HEK293 (cell line): ENCODE measurements around the gene SORL1.

Experiments used
- CTCF ChIA-PET: fragments of 350-600 bp; formaldehyde crosslinking; extraction: SDS; loops from one replicate; lab custom pipeline; 2021; ENCODE audit warnings: antibody characterized with exemption; lab: Yijun Ruan, JAX
- POLR2A ChIA-PET: fragments of 300-600 bp; formaldehyde crosslinking; extraction: SDS; loops from one replicate; lab custom pipeline; 2020; ENCODE audit warnings: antibody characterized with exemption, inconsistent platforms; lab: Yijun Ruan, JAX
- H3K27ac ChIP-seq: fragments of 200-500 bp; sonication (Bioruptor generic); 2 replicates; pipeline ENCODE4 v1.5.1; 2014; ENCODE audit warnings: low read depth, low read length, control low read depth, inconsistent platforms; ENCODE audit errors: extremely low read depth
- H3K36me3 ChIP-seq, 2 experiments: fragments of 200-500 bp in 1 of 2; sonication (Bioruptor generic) in 1 of 2; 1 replicate in 1 of 2; 2 replicates in 1 of 2; pipeline ENCODE4 v1.5.1; 2014 to 2017; ENCODE audit warnings: inconsistent platforms in 2 of 2, low read length in 2 of 2; ENCODE audit not compliant: control insufficient read depth in 2 of 2, insufficient read depth in 1 of 2
- H3K4me1 ChIP-seq: fragments of 200-500 bp; sonication (Bioruptor generic); 2 replicates; pipeline ENCODE4 v1.5.1; 2014; ENCODE audit warnings: mild to moderate bottlenecking, low read length, inconsistent platforms; ENCODE audit not compliant: control insufficient read depth, insufficient read depth
- H3K4me3 ChIP-seq: 2 replicates; pipeline ENCODE4 v1.5.1; 2011; ENCODE audit warnings: low read depth, mild to moderate bottlenecking, control low read depth, low read length, moderate library complexity
- H3K9me3 ChIP-seq: fragments of 200-500 bp; sonication (Bioruptor generic); 2 replicates; pipeline ENCODE4 v1.5.1; 2014; ENCODE audit warnings: low read depth, low read length, inconsistent platforms; ENCODE audit not compliant: control insufficient read depth, insufficient read depth
- HOXD13 ChIP-seq: sonication (generic); formaldehyde crosslinking; IDR thresholded peaks from 2 replicates; pipeline ENCODE4 v1.8.0; 2022; ENCODE audit warnings: missing genetic modification reagents, borderline replicate concordance
- KLF7 ChIP-seq: fragments of 450-650 bp; formaldehyde crosslinking; IDR thresholded peaks from 2 replicates; pipeline ENCODE4 v1.5.1; 2016; ENCODE audit warnings: missing biosample characterization, missing genetic modification characterization, borderline replicate concordance
- ZNF138 ChIP-seq: fragments of 450-650 bp; formaldehyde crosslinking; IDR thresholded peaks from 2 replicates; pipeline ENCODE4 v1.5.1; 2016; ENCODE audit warnings: missing biosample characterization, missing genetic modification characterization, borderline replicate concordance
- ZNF223 ChIP-seq: fragments of 450-650 bp; formaldehyde crosslinking; IDR thresholded peaks from 2 replicates; pipeline ENCODE4 v1.5.1; 2016; ENCODE audit warnings: missing biosample characterization, missing genetic modification characterization
- ZNF266 ChIP-seq: fragments of 450-650 bp; formaldehyde crosslinking; IDR thresholded peaks from 2 replicates; pipeline ENCODE4 v1.5.1; 2016; ENCODE audit warnings: missing biosample characterization, missing genetic modification characterization, low read depth
- ZNF274 ChIP-seq, 2 experiments: fragments of 200-500 bp in 1 of 2; fragments of 450-650 bp in 1 of 2; sonication (Bioruptor generic) in 1 of 2; formaldehyde crosslinking in 1 of 2; IDR thresholded peaks; 2 replicates each; pipeline versions ENCODE4 v1.5.1 to v1.6.1; 2014 to 2016; ENCODE audit warnings: borderline replicate concordance in 1 of 2, inconsistent platforms in 1 of 2, low read length in 1 of 2, missing biosample characterization in 1 of 2, missing genetic modification characterization in 1 of 2
- ZNF292 ChIP-seq: fragments of 450-650 bp; formaldehyde crosslinking; IDR thresholded peaks from 2 replicates; pipeline ENCODE4 v1.5.1; 2016; ENCODE audit warnings: low read depth, missing biosample characterization, missing genetic modification characterization, borderline replicate concordance
- ZNF366 ChIP-seq: fragments of 450-650 bp; formaldehyde crosslinking; conservative IDR thresholded peaks from 2 replicates; pipeline ENCODE4 v1.5.1; 2016; ENCODE audit warnings: missing biosample characterization, missing genetic modification characterization
- ZNF391 ChIP-seq: fragments of 450-650 bp; formaldehyde crosslinking; IDR thresholded peaks from 2 replicates; pipeline ENCODE4 v1.5.1; 2016; ENCODE audit warnings: low read depth, missing biosample characterization, missing genetic modification characterization, borderline replicate concordance
- ZNF530 ChIP-seq: fragments of 450-650 bp; formaldehyde crosslinking; IDR thresholded peaks from 2 replicates; pipeline ENCODE4 v1.5.1; 2016; ENCODE audit warnings: low read depth, missing biosample characterization, missing genetic modification characterization
- ZNF544 ChIP-seq: fragments of 450-650 bp; formaldehyde crosslinking; IDR thresholded peaks from 2 replicates; pipeline ENCODE4 v1.5.0; 2017; ENCODE audit warnings: missing biosample characterization, missing genetic modification characterization
- ZNF555 ChIP-seq: fragments of 450-650 bp; formaldehyde crosslinking; conservative IDR thresholded peaks from 2 replicates; pipeline ENCODE4 v1.5.1; 2017; ENCODE audit warnings: missing biosample characterization, mild to moderate bottlenecking, missing genetic modification characterization, inconsistent platforms
- ZNF571 ChIP-seq: fragments of 450-650 bp; formaldehyde crosslinking; IDR thresholded peaks from 2 replicates; pipeline ENCODE4 v1.5.0; 2017; ENCODE audit warnings: missing biosample characterization, missing genetic modification characterization
- ZNF629 ChIP-seq: fragments of 450-650 bp; formaldehyde crosslinking; IDR thresholded peaks from 2 replicates; pipeline ENCODE4 v1.5.1; 2017; ENCODE audit warnings: missing biosample characterization, missing genetic modification characterization
- ZNF658 ChIP-seq: fragments of 450-650 bp; formaldehyde crosslinking; IDR thresholded peaks from 2 replicates; pipeline ENCODE4; 2016; ENCODE audit warnings: missing biosample characterization, missing genetic modification characterization
- ZNF701 ChIP-seq: fragments of 450-650 bp; formaldehyde crosslinking; IDR thresholded peaks from 2 replicates; pipeline ENCODE4 v1.5.1; 2016; ENCODE audit warnings: missing biosample characterization, missing genetic modification characterization
- ZNF747 ChIP-seq: fragments of 450-650 bp; formaldehyde crosslinking; IDR thresholded peaks from 2 replicates; pipeline ENCODE4 v1.5.1; 2016; ENCODE audit warnings: missing biosample characterization, missing genetic modification characterization
- ZNF776 ChIP-seq: fragments of 450-650 bp; formaldehyde crosslinking; IDR thresholded peaks from 2 replicates; pipeline ENCODE4 v1.5.0; 2017; ENCODE audit warnings: missing biosample characterization, missing genetic modification characterization, borderline replicate concordance
- ZSCAN16 ChIP-seq: fragments of 450-650 bp; formaldehyde crosslinking; IDR thresholded peaks from 2 replicates; pipeline ENCODE4 v1.5.1; 2016; ENCODE audit warnings: missing biosample characterization, missing genetic modification characterization
- TF ChIP-seq, protein P1 (sequence below): fragments of 450-650 bp; formaldehyde crosslinking; IDR thresholded peaks from 2 replicates; pipeline ENCODE4 v1.5.0; 2017; ENCODE audit warnings: missing biosample characterization, missing genetic modification characterization, borderline replicate concordance
- TF ChIP-seq, protein P2 (sequence below): fragments of 450-650 bp; formaldehyde crosslinking; IDR thresholded peaks from 2 replicates; pipeline ENCODE4 v1.5.1; 2016; ENCODE audit warnings: missing biosample characterization, missing genetic modification characterization, borderline replicate concordance
- TF ChIP-seq, protein P3 (sequence below): fragments of 450-650 bp; formaldehyde crosslinking; IDR thresholded peaks from 2 replicates; pipeline ENCODE4 v1.5.1; 2016; ENCODE audit warnings: missing biosample characterization, missing genetic modification characterization, low read depth

Gene SORL1

DNA sequence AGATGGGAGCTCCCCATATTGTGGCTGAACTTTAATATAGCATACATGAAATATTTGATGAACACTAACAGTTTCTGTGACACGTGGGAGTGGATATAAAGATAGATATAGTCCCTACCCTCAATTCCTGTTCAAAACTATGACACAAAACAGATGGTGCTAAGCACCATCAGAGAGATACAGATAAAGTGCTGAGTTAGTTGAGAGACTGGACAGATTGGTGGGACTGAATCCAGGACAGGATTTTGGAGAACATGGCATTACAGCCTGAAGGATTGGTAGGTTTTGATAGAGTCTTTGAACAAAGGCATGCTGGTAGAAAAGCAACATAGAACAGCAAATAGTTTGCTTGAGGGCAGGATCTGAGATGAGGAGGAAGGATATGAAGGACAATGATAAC lies 215.7 kb downstream of the SORL1 start:
- ChIA-PET POLR2A (no interaction called here), CTCF (interaction anchor here (1.2 to 2.2 kb wide), 3 partner anchors 13 to 535 kb away, joined by 3 to 8 read pairs (median 4); no protein-coding TSS in a partner anchor)
- H3K27ac ChIP-seq: no peak overlapping the region
- H3K4me3 ChIP-seq: no peak overlapping the region
- H3K9me3 ChIP-seq: no peaks in the 10 kb centered on the region
- no peaks in the 10 kb centered on the region for H3K36me3 ChIP-seq
- H3K4me1 ChIP-seq: peaks cover 4% of the 10 kb centered on the region; the same call in 1 of the 2 replicates
- TF ChIP-seq ZNF747 (tag by site-specific recombination): no peak
- TF ChIP-seq ZNF223: no peak
- TF ChIP-seq, protein P1, sequence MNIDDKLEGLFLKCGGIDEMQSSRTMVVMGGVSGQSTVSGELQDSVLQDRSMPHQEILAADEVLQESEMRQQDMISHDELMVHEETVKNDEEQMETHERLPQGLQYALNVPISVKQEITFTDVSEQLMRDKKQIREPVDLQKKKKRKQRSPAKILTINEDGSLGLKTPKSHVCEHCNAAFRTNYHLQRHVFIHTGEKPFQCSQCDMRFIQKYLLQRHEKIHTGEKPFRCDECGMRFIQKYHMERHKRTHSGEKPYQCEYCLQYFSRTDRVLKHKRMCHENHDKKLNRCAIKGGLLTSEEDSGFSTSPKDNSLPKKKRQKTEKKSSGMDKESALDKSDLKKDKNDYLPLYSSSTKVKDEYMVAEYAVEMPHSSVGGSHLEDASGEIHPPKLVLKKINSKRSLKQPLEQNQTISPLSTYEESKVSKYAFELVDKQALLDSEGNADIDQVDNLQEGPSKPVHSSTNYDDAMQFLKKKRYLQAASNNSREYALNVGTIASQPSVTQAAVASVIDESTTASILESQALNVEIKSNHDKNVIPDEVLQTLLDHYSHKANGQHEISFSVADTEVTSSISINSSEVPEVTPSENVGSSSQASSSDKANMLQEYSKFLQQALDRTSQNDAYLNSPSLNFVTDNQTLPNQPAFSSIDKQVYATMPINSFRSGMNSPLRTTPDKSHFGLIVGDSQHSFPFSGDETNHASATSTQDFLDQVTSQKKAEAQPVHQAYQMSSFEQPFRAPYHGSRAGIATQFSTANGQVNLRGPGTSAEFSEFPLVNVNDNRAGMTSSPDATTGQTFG (tag by site-specific recombination): no peak
- TF ChIP-seq ZNF544 (tag by site-specific recombination): no peak
- no peak for TF ChIP-seq ZSCAN16 (tag by site-specific recombination)
- TF ChIP-seq, protein P2, sequence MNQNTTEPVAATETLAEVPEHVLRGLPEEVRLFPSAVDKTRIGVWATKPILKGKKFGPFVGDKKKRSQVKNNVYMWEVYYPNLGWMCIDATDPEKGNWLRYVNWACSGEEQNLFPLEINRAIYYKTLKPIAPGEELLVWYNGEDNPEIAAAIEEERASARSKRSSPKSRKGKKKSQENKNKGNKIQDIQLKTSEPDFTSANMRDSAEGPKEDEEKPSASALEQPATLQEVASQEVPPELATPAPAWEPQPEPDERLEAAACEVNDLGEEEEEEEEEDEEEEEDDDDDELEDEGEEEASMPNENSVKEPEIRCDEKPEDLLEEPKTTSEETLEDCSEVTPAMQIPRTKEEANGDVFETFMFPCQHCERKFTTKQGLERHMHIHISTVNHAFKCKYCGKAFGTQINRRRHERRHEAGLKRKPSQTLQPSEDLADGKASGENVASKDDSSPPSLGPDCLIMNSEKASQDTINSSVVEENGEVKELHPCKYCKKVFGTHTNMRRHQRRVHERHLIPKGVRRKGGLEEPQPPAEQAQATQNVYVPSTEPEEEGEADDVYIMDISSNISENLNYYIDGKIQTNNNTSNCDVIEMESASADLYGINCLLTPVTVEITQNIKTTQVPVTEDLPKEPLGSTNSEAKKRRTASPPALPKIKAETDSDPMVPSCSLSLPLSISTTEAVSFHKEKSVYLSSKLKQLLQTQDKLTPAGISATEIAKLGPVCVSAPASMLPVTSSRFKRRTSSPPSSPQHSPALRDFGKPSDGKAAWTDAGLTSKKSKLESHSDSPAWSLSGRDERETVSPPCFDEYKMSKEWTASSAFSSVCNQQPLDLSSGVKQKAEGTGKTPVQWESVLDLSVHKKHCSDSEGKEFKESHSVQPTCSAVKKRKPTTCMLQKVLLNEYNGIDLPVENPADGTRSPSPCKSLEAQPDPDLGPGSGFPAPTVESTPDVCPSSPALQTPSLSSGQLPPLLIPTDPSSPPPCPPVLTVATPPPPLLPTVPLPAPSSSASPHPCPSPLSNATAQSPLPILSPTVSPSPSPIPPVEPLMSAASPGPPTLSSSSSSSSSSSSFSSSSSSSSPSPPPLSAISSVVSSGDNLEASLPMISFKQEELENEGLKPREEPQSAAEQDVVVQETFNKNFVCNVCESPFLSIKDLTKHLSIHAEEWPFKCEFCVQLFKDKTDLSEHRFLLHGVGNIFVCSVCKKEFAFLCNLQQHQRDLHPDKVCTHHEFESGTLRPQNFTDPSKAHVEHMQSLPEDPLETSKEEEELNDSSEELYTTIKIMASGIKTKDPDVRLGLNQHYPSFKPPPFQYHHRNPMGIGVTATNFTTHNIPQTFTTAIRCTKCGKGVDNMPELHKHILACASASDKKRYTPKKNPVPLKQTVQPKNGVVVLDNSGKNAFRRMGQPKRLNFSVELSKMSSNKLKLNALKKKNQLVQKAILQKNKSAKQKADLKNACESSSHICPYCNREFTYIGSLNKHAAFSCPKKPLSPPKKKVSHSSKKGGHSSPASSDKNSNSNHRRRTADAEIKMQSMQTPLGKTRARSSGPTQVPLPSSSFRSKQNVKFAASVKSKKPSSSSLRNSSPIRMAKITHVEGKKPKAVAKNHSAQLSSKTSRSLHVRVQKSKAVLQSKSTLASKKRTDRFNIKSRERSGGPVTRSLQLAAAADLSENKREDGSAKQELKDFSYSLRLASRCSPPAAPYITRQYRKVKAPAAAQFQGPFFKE (tag by site-specific recombination): no peak
- no peak for TF ChIP-seq ZNF658
- TF ChIP-seq ZNF571 (tag by site-specific recombination): no peak
- TF ChIP-seq ZNF292 (tag by site-specific recombination): no peak
- no peak for TF ChIP-seq ZNF629 (tag by site-specific recombination)
- TF ChIP-seq ZNF555: no peak
- TF ChIP-seq ZNF776 (tag by site-specific recombination): no peak
- no peak for TF ChIP-seq ZNF701
- no peak for TF ChIP-seq ZNF266 (tag by site-specific recombination)

DNA sequence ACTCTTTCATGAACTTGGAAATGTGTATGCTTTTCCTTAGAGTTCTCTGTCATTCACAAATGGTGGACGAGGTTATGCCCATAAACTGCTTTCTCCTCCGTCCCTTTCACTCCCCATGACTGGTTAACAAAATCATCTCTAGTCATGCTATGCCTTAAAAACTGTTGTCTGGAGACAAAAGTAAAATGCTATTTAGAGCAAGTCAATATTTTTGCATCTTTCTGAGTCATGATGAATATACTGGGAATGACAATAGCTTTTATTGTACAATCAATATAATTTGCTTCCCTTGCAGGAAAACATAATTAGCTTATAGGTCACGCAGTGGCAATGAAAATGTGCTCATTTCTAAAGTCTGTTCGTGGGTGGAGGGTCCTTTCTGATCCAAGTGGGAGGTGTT lies 217.3 kb downstream of the SORL1 start:
- CTCF ChIA-PET: interaction anchor here (1.0 to 1.3 kb wide), 3 partner anchors 10 to 837 kb away, joined by 4 to 9 read pairs (median 4); no protein-coding TSS in a partner anchor
- Histone ChIP-seq H3K9me3 (no peaks in the 10 kb centered on the region), H3K27ac (no peak overlapping the region), H3K4me3 (no peak overlapping the region), H3K4me1 (peaks cover 4% of the 10 kb centered on the region; the same call in 1 of the 2 replicates), H3K36me3 (no peaks in the 10 kb centered on the region)
- POLR2A ChIA-PET: no interaction called here
- TF ChIP-seq, protein P3, sequence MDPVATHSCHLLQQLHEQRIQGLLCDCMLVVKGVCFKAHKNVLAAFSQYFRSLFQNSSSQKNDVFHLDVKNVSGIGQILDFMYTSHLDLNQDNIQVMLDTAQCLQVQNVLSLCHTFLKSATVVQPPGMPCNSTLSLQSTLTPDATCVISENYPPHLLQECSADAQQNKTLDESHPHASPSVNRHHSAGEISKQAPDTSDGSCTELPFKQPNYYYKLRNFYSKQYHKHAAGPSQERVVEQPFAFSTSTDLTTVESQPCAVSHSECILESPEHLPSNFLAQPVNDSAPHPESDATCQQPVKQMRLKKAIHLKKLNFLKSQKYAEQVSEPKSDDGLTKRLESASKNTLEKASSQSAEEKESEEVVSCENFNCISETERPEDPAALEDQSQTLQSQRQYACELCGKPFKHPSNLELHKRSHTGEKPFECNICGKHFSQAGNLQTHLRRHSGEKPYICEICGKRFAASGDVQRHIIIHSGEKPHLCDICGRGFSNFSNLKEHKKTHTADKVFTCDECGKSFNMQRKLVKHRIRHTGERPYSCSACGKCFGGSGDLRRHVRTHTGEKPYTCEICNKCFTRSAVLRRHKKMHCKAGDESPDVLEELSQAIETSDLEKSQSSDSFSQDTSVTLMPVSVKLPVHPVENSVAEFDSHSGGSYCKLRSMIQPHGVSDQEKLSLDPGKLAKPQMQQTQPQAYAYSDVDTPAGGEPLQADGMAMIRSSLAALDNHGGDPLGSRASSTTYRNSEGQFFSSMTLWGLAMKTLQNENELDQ (tag by site-specific recombination): no peak
- no peak for TF ChIP-seq ZNF391 (tag by site-specific recombination)
- no peak for TF ChIP-seq ZNF138
- no peak for TF ChIP-seq HOXD13
- no peak for TF ChIP-seq KLF7
- TF ChIP-seq, protein P1 (tag by site-specific recombination): no peak
- TF ChIP-seq ZNF530 (tag by site-specific recombination): no peak
- no peak for TF ChIP-seq ZNF274 (IDR thresholded peaks at IDR 0.05; ENCODE audit: low read length)
- TF ChIP-seq ZNF274 (tag by site-specific recombination; IDR thresholded peaks at IDR 0.05; ENCODE audit: borderline replicate concordance): no peak
- TF ChIP-seq ZNF366 (tag by site-specific recombination): no peak
